Measurements from ENCODE around the gene NFU1. TPM values are rescaled to one million over a fixed set of nuclear protein-coding genes. Genes with fewer than 3 reads are reported as not detected.

The NFU1 gene
- total and polyA plus RNA-seq, 9 of the 15 experiments (the other 6 are each of a cell fraction or from before 2014, with no cell fraction given) = 33.3 to 61.8 (median 53.7) TPM

- peak; percentile 78 to 83 for TF ChIP-seq AFF1 (IDR thresholded peaks at IDR 0.05; ENCODE audit: low read depth in 1 of 2, partially characterized antibody in 2 of 2)
- TF ChIP-seq ZFP30 (CRISPR knock-in tag; IDR thresholded peaks at IDR 0.05; ENCODE audit: borderline replicate concordance) = no peak
- TF ChIP-seq RAD21 (CRISPR knock-in tag; conservative IDR thresholded peaks at IDR 0.05 in 1 of 2, IDR thresholded peaks at IDR 0.05 in 1 of 2) = 0 out of 4 replicates have a peak, but pooled peaks of 1 of the 2 experiments have one; percentile 21
- TF ChIP-seq GABPA (tag; conservative IDR thresholded peaks at IDR 0.05; ENCODE audit: low read depth) = peak; percentile 9; the same call in 1 of the 2 replicates
- TF ChIP-seq FIP1L1 (IDR thresholded peaks at IDR 0.05; ENCODE audit: low read depth, low read length, poor library complexity, severe bottlenecking) = no peak
- no peak for TF ChIP-seq TBP (optimal IDR thresholded peaks at IDR 0.05; ENCODE audit: low read depth, low read length)
- TF ChIP-seq POLR2A (conservative IDR thresholded peaks at IDR 0.05) = peak; percentile 59
- TF ChIP-seq THRAP3 (IDR thresholded peaks at IDR 0.05; ENCODE audit: borderline replicate concordance) = no peak
- no peak for TF ChIP-seq TCFL5 (CRISPR knock-in tag; conservative IDR thresholded peaks at IDR 0.05)
- no peak for TF ChIP-seq NR3C1 (CRISPR knock-in tag; IDR thresholded peaks at IDR 0.05)
- TF ChIP-seq, protein P1, sequence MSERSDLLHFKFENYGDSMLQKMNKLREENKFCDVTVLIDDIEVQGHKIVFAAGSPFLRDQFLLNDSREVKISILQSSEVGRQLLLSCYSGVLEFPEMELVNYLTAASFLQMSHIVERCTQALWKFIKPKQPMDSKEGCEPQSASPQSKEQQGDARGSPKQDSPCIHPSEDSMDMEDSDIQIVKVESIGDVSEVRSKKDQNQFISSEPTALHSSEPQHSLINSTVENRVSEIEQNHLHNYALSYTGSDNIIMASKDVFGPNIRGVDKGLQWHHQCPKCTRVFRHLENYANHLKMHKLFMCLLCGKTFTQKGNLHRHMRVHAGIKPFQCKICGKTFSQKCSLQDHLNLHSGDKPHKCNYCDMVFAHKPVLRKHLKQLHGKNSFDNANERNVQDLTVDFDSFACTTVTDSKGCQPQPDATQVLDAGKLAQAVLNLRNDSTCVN (CRISPR knock-in tag; IDR thresholded peaks at IDR 0.05) = no peak
- TF ChIP-seq ZNF175 (CRISPR knock-in tag; IDR thresholded peaks at IDR 0.05; ENCODE audit: low read depth) = 0 out of 2 replicates have a peak, but pooled peaks have one; percentile 65
- TF ChIP-seq DPF2 (IDR thresholded peaks at IDR 0.05) = peak; percentile 73
- TF ChIP-seq ZNF239 (CRISPR knock-in tag; IDR thresholded peaks at IDR 0.05) = peak; percentile 12; the same call in 1 of the 2 replicates
- TF ChIP-seq NFYB (IDR thresholded peaks at IDR 0.05; ENCODE audit: extremely low read depth, insufficient read length) = no peak
- peak; percentile 55 for TF ChIP-seq BRD9 (IDR thresholded peaks at IDR 0.05; ENCODE audit: low read depth, partially characterized antibody)
- TF ChIP-seq POLR2H (tag; IDR thresholded peaks at IDR 0.05; ENCODE audit: low read depth) = peak; percentile 96
- TF ChIP-seq RAD51 (IDR thresholded peaks at IDR 0.05; ENCODE audit: borderline replicate concordance, low read depth) = 0 out of 2 replicates have a peak, but pooled peaks have one; percentile 17
- peak; percentile 82; the same call in 1 of the 2 replicates for TF ChIP-seq NBN (IDR thresholded peaks at IDR 0.05; ENCODE audit: low read depth)
- no peak for TF ChIP-seq ZNF583 (CRISPR knock-in tag; IDR thresholded peaks at IDR 0.05)
- no peak for TF ChIP-seq ETS2 (tag; IDR thresholded peaks at IDR 0.05; ENCODE audit: borderline replicate concordance, poor library complexity, severe bottlenecking)
- TF ChIP-seq JUNB (CRISPR knock-in tag; conservative IDR thresholded peaks at IDR 0.05) = 0 out of 2 replicates have a peak, but pooled peaks have one; percentile 1
- peak in 1 of 2 experiments; percentile 43; a peak in 1 of 4 replicates for TF ChIP-seq ARNT (IDR thresholded peaks at IDR 0.05)
Observed at GRCh38 chr2:69385443-69386151, 51.6 kb downstream of the NFU1 start (continued).

All from K562 (cell line).